Measurements from ENCODE around the gene WNT5A. TPM values are rescaled to one million over a fixed set of nuclear protein-coding genes. Genes with fewer than 3 reads are reported as not detected.

Gene WNT5A
- total and polyA plus RNA-seq, 3 donors from 2014 or later = 3.4 to 12.4 (median 11.1) TPM

DNA sequence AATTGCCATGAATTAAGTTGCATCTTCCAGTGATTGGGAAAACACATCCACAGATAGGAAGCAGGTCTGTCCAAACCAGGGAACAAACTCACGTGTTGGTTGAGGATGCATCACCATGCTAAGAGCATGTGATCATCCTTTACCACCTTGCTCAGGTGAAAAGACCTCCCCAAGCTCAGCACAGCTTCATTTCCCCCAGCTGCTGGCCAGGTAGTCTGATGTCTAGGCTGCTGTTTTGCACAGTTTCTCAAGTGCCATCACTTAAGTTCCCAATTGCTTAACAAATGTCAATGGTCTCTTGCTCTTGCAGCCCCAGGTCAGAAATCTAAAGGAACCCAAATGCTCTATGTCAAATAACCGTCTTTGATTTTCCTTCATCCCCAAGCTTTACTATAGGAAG lies 34.2 kb downstream of the WNT5A start:
- intact Hi-C loops (cut with DNase I; ENCODE audit: low total_unique reads) = no loop called here
- Histone ChIP-seq H3K4me3 (no peak overlapping the region), H3K27me3 (no peaks in the 10 kb centered on the region), H3K9me3 (no peaks in the 10 kb centered on the region), H3K36me3 (ENCODE audit: low read depth, missing control alignments) (no peaks in the 10 kb centered on the region), H3K4me1 (no peaks in the 10 kb centered on the region), H3K27ac (no peak overlapping the region)
- DNase-seq = no peak
- 91 to 93% methylated on average over 2 of the region's 2 CpGs for WGBS, 2 donors
- TF ChIP-seq, protein P1, sequence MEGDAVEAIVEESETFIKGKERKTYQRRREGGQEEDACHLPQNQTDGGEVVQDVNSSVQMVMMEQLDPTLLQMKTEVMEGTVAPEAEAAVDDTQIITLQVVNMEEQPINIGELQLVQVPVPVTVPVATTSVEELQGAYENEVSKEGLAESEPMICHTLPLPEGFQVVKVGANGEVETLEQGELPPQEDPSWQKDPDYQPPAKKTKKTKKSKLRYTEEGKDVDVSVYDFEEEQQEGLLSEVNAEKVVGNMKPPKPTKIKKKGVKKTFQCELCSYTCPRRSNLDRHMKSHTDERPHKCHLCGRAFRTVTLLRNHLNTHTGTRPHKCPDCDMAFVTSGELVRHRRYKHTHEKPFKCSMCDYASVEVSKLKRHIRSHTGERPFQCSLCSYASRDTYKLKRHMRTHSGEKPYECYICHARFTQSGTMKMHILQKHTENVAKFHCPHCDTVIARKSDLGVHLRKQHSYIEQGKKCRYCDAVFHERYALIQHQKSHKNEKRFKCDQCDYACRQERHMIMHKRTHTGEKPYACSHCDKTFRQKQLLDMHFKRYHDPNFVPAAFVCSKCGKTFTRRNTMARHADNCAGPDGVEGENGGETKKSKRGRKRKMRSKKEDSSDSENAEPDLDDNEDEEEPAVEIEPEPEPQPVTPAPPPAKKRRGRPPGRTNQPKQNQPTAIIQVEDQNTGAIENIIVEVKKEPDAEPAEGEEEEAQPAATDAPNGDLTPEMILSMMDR (IDR thresholded peaks at IDR 0.05) = no peak
- TF ChIP-seq POLR2A (IDR thresholded peaks at IDR 0.05) = no peak

DNA sequence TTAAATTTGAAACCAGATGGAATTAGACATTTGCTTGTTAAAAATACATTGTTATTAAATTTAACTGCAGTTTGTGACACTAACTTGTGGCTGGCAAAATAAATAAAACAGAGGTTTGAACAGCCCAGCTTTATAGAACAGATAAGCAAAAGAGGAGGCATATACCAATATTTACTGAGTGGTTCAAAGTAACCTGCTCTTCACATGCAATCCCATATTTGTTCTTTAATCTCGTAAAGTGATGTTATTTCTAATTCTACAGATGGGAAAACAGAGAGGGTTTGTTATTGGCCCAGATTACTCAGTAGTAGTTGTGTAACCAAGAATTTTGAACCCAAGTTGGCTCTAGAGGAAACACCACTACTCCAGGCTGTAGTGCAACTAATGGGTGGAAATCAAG lies 37.6 kb downstream of the WNT5A start:
- intact Hi-C loops (cut with DNase I; ENCODE audit: low total_unique reads) = no loop called here
- DNase-seq = no peak
- Histone ChIP-seq H3K36me3 (ENCODE audit: low read depth, missing control alignments) (no peaks in the 10 kb centered on the region), H3K27ac (no peak overlapping the region), H3K9me3 (no peaks in the 10 kb centered on the region), H3K4me1 (no peaks in the 10 kb centered on the region), H3K27me3 (no peaks in the 10 kb centered on the region), H3K4me3 (no peak overlapping the region)
- 83 to 91% methylated on average over 1 of the region's 1 CpG for WGBS, 2 donors
- TF ChIP-seq POLR2A (IDR thresholded peaks at IDR 0.05) = no peak
- TF ChIP-seq, protein P1 (IDR thresholded peaks at IDR 0.05) = no peak

DNA sequence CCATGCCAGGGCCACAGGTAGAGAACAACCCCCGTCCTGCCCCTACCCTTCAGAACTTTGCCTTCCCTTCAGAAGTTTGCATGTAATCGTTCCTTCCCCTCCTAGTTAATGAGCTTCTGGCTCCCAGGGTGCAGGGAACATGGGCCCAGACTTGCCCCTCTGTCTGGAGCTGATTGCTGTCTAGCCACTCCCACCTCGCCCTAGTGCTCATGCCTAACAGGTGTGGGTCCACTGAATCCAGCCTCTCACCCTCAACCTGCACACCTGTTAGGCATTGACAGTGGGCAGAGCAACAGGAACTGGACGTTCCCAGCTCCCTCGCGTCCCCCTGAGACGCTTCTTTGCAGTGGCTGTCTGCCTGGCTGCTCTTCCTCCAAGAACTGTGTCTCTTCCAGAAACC lies 40.3 kb downstream of the WNT5A start:
- 77 to 78% methylated on average over 7 of the region's 7 CpGs for WGBS, 2 donors
- intact Hi-C loops (cut with DNase I; ENCODE audit: low total_unique reads) = no loop called here

DNA sequence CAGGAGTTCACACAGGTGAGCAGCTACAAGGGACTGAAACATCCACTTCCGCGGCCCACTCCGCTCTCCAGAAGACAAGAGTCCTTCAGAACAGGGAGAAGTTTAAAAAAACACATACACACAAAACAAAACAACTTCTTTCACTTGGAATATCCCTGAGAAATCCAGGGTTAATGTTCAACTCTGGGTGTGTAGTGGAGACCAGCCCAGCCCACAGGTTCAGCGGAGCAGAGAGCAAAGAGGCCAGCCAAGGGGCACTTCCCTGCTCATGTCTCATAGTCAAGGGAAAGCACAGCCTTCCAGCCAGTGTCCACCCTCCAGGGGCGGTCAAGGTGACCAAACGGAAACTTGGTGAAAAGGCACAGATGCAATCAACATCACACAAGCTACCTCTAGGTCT lies 41.6 kb downstream of the WNT5A start:
- intact Hi-C loops (cut with DNase I; ENCODE audit: low total_unique reads) = no loop called here
- DNase-seq = no peak

More for the DNA sequence above, 40.3 kb downstream of the WNT5A start:
- DNase-seq = no peak
- H3K27ac ChIP-seq = no peak overlapping the region
- TF ChIP-seq, protein P1 (IDR thresholded peaks at IDR 0.05) = no peak
- TF ChIP-seq POLR2A (IDR thresholded peaks at IDR 0.05) = no peak
- no peaks in the 10 kb centered on the region for H3K4me1 ChIP-seq
- H3K4me3 ChIP-seq = no peak overlapping the region
- H3K9me3 ChIP-seq = no peaks in the 10 kb centered on the region
- H3K27me3 ChIP-seq = no peaks in the 10 kb centered on the region
- no peaks in the 10 kb centered on the region for H3K36me3 ChIP-seq (ENCODE audit: low read depth, missing control alignments)

DNA sequence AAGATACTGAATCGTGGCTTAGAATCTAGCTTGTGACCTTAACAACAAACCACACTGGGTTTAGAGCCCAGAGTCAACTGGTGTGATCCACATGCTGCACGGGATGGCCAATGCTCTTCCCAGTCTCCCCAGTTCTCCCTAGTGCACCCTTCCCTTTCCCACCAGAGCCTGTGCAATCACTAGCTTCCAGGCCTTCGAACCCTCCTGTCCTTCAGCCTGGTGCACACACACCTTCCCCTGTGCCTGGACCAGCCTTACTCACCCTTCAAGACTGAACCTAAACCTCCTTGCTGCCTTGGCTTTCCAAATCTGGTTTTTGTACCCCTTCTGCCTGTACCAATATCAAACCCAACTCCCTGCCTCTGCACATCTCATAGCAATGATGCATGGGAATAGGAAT lies 43.8 kb downstream of the WNT5A start:
- no peaks in the 10 kb centered on the region for H3K9me3 ChIP-seq
- no peak for DNase-seq
- H3K36me3 ChIP-seq (ENCODE audit: low read depth, missing control alignments) = no peaks in the 10 kb centered on the region
- H3K27ac ChIP-seq = no peak overlapping the region
- H3K4me1 ChIP-seq = no peaks in the 10 kb centered on the region
- no peak for TF ChIP-seq POLR2A (IDR thresholded peaks at IDR 0.05)
- TF ChIP-seq, protein P1 (IDR thresholded peaks at IDR 0.05) = no peak
- 87 to 90% methylated on average over 3 of the region's 3 CpGs for WGBS, 2 donors
- H3K27me3 ChIP-seq = no peaks in the 10 kb centered on the region
- H3K4me3 ChIP-seq = no peak overlapping the region
- intact Hi-C loops (cut with DNase I; ENCODE audit: low total_unique reads) = no loop called here

More for the DNA sequence above, 41.6 kb downstream of the WNT5A start:
- Histone ChIP-seq H3K9me3 (no peaks in the 10 kb centered on the region), H3K27me3 (no peaks in the 10 kb centered on the region), H3K4me3 (no peak overlapping the region), H3K27ac (no peak overlapping the region), H3K36me3 (ENCODE audit: low read depth, missing control alignments) (no peaks in the 10 kb centered on the region), H3K4me1 (no peaks in the 10 kb centered on the region)
- TF ChIP-seq, protein P1 (IDR thresholded peaks at IDR 0.05) = no peak
- no peak for TF ChIP-seq POLR2A (IDR thresholded peaks at IDR 0.05)
- 87 to 90% methylated on average over 6 of the region's 6 CpGs for WGBS, 2 donors

Data from testis (tissue), 3 donors.